Measurements from ENCODE around the gene GNB5.

The GNB5 gene

DNA sequence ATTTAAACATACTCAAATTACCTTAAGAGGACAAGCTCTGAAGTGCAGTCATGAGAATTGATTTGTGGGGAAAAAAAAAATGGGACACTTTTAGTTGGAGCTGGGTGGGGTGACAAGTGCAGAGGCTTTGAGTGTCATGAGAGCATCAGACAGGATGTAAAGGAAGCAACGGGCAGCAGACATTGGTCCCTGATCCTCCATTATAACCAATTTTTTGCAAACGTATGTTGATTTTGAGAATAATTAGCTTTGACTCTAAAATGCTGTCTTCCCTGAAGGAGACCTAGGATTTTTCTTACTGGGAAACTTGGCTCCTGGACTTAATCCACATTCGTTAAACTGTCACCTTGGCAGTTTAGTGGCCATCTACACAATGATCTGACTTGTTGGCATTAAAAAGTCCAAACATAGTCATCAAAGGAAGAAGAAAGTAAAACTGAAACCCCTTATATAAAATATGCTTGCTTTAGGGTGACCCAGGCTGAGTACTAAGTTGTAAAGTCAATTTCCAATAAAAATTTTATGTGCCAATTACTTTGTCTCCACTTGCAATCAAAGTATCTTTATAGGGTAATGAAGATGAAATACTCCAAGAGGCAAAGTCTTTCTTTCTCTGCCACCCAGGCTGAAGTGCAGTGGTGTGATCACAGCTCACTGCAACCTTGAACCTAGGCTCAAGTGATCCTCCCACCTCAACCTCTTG is 124.2 kb downstream of the GNB5 start:
- no peak overlapping the region for H3K4me3 ChIP-seq (ENCODE audit: control insufficient read depth, low read depth, low read length)
- no peak for DNase-seq (ENCODE audit: low read depth)
- TF ChIP-seq, protein P1, sequence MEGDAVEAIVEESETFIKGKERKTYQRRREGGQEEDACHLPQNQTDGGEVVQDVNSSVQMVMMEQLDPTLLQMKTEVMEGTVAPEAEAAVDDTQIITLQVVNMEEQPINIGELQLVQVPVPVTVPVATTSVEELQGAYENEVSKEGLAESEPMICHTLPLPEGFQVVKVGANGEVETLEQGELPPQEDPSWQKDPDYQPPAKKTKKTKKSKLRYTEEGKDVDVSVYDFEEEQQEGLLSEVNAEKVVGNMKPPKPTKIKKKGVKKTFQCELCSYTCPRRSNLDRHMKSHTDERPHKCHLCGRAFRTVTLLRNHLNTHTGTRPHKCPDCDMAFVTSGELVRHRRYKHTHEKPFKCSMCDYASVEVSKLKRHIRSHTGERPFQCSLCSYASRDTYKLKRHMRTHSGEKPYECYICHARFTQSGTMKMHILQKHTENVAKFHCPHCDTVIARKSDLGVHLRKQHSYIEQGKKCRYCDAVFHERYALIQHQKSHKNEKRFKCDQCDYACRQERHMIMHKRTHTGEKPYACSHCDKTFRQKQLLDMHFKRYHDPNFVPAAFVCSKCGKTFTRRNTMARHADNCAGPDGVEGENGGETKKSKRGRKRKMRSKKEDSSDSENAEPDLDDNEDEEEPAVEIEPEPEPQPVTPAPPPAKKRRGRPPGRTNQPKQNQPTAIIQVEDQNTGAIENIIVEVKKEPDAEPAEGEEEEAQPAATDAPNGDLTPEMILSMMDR (IDR thresholded peaks at IDR 0.05; ENCODE audit: control insufficient read depth, insufficient read depth, low read depth, low read length, missing control alignments): no peak
